ENCODE results near the gene PDE6B. TPM values are rescaled to one million over a fixed set of nuclear protein-coding genes. Genes with fewer than 3 reads are reported as not detected.

PDE6B gene
- polyA plus RNA-seq, 4 donors = 31.3 to 50.6 (median 38.7) TPM

DNA sequence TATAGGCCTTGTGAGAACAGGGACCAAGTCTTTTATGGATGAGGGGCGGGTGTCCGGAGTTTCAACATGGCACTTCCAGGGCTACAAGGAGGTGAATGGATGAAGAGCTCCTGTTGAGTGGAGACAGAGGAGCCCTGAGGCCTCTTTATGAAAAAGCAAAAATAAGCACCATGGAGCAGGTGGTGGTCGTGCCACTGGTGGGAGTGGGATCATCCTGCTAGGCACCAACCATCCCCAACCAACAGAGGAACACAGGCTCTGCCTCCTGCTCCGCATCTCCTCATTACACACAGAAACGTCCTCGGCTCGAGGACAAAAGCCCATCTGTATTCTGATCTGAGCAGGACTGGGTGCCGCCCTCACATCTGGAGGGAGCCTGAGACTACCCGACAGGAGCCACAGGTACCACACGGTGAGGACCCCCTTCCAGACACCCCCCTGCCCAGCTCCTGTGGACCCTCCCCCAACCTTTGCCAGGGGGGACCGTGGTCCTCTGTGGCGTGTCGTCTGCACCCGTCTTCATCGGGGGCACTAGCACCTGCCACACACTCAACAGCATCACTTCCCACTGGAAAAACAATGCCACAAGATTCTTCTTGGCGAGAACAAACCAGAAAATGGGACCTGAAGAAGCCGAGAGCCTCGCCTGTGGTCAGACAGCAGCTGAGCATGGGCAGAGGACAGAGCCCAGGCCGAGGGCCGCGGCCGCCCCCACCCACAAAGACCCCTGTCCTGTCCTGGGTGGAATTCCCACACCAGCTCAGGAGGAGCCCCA, 3.9 kb upstream of the PDE6B start:
- DNase-seq (ENCODE audit: low read depth in 4 of 4, low spot score in 3 of 4) = no peak

DNA sequence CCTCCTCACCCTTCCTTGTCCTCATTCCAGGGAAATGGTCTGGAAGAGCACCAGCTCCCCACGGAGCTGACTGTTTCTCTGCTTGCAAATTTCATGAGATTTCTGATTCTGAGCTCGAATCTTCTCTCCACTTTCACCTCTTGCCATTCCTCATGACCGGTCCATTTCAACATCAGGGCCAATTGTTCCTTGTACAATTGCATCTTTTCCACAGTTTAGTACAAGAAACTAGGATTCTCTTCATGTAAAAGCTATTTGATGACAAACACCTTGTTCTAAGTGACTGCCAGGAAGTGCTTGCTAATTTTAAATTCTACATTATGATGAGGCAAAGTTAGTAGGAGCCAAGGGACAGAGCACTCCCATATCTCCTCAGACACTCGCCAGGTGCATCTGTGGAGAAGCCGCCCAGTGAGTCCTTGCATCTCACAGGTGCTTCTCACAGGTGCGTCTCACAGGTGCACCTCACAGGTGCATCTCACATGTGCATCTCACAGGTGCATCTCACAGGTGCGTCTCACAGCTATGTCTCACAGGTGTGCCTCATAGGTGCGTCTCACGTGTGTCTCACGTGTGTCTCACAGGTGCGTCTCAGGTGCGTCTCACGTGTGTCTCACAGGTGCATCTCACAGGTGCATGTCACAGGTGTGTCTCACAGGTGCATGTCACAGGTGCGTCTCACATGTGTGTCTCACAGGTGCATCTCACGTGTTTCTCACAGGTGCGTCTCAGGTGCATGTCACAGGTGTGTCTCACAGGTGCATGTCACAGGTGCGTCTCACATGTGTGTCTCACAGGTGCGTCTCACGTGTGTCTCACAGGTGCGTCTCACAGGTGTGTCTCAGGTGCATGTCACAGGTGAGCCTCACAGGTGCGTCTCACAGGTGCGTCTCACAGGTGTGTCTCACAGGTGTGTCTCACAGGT, 3.0 kb upstream of the PDE6B start:
- DNase-seq (ENCODE audit: low read depth in 4 of 4, low spot score in 3 of 4) = no peak

DNA sequence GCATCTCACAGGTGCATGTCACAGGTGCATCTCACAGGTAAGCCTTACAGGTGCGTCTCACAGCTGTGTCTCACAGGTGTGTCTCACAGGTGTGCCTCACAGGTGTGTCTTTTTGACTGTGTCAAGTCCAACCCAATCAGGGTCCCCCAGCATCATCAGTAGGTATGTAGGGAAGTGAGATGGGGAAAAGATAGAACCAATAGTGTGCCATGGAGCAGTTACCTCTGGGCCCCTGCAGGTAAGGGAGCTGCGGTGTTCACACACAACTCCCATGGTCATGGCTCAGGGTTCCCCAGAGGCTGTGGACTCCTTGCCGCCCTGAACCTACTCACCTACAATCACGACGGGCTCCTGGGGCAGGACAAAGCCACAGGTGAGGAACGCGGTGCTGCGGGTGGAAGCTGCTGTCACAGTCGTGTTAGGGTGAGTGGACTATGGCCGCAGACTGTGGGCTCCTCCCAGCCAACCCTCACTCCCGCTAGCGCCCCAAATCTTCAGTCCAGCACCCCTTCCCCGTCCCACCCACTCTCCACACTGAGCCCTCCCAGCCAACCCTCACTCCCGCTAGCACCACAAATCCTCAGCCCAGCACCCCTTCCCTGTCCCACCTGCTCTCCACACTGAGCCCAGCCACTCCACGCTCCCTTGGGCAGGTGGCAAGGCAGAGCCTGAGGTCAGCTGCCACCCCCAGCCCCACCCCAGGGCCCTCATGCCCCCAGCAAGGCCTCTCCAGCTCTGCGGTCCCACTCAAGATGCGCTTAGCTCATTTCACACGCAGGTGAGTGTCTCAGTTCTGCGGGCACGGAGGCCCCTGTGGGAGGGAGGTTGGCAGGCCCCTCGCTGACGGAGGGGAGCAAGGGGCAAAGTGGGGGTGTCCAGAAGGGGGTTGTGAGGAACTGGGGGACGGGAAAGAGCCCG, 2.1 kb upstream of the PDE6B start:
- no peak for DNase-seq (ENCODE audit: low read depth in 4 of 4, low spot score in 3 of 4)

DNA sequence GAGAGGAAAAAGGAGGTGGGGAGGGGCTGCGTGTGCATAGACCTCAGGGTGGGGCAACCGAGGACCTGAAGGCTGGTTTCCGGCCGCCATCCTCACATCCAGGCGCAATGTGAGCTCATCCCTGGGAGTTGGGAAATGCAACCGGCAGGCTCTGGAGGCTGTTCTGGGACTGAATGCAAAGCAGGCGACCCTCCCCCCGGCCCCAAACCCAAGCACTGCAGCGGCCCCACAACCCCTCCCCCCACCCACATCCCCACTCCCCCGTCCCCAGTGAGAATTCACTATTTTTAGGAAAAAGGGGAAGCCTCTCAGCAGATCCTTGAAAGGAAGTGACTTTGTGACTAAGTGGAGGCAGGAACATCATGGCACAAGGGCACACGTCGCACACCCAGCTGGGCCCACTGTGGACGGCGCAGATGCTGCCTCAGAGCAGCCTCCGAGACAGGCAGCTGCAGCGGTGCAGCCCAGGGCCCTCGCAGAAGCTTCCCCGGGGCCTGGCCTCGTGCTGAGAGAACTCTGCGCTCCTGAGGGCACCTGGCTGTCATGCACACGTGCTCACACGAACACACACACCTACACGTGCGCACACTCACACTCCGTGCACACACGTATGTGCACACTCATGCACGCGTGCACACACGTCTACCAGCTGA, 1.3 kb upstream of the PDE6B start:
- no peak for DNase-seq (ENCODE audit: low read depth in 4 of 4, low spot score in 3 of 4)

DNA sequence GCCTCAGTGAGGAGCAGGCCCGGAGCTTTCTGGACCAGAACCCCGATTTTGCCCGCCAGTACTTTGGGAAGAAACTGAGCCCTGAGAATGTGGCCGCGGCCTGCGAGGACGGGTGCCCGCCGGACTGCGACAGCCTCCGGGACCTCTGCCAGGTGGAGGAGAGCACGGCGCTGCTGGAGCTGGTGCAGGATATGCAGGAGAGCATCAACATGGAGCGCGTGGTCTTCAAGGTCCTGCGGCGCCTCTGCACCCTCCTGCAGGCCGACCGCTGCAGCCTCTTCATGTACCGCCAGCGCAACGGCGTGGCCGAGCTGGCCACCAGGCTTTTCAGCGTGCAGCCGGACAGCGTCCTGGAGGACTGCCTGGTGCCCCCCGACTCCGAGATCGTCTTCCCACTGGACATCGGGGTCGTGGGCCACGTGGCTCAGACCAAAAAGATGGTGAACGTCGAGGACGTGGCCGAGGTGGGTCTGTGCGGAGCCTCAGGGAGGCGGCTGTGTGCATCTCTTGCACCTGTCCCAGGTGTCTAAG, 323 bp downstream of the PDE6B start:
- no peak for DNase-seq (ENCODE audit: low read depth in 4 of 4, low spot score in 3 of 4)

DNA sequence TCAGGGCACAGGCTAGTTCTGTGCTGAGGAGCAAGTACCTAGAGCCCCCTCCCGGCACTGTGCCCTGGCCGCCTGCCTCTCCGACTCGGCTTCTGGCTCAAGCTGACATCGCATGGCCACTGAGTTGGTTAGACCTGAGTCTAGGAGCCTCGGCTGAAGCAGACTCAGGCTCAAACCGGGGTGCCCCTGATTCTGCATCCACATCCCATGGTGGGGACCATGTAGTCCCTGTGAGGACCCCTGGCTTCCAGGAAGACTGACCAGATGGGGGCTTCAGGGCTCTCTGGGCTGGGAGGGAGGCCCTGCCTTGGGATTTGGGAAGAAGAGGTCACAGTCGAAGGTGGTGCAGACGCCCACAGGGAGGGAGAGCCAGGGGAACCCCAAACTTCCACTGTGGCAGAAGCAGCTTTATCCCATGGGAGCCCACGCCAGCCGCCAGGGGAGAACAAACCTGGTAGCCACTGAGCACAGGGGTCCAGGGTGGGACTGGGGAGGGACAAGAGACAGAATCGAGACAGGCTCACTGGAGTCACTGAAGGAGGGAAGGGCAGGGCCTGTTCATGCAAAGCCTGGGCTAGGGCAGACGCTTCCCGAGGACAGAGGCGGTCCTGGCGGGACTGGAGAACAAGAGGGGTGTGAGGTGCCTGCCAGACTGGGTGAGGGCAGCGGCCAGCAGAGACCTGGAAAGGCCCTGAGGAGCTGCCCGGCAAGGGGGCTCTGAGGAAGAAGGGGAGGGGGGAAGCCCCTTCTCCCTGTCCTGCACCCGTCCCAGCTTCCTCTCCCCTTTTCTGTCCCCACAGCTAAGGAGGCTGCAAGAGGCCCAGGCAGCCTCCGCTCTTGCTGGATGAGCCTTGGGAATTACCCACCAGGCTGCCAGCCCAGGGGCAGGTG, 1.1 kb downstream of the PDE6B start:
- no peak for DNase-seq (ENCODE audit: low read depth in 4 of 4, low spot score in 3 of 4)

DNA sequence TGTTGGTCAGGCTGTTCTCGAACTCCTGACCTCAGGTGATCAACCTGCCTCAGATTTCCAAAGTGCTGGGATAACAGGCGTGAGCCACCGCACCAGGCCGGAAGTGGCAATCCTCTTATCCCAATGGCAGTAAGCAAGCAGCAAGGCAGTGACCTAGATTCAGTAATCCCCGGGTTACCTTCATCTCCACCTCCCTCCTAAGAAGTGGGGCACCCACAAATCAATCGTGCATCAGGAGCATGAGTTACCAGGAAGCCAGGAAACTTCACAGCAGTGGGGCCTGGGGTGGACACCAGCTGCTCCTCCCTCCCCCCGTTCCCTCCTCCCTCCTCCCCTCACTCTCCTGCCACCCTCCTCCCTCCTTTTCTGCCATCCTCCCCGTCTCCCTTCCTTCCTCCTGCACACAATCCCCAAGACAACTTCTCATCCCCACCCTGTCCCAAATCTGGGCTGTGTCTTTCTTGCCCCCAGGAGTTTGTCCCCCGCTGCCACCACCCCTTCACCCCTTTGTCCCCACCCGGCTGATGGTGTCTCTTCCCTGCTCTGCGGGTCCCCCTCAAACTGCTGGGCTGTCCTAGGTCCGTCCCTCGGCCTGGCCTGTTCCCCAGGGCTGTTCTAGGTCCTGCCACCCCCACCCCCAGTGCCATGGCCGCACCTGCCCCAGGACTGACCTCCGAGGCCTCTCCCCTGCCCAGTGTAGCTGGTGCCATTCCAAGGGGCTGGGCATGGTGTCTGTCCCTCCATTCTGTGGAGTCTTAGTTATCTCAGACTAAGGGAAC, 2.2 kb downstream of the PDE6B start:
- DNase-seq (ENCODE audit: low read depth in 4 of 4, low spot score in 3 of 4) = no peak

DNA sequence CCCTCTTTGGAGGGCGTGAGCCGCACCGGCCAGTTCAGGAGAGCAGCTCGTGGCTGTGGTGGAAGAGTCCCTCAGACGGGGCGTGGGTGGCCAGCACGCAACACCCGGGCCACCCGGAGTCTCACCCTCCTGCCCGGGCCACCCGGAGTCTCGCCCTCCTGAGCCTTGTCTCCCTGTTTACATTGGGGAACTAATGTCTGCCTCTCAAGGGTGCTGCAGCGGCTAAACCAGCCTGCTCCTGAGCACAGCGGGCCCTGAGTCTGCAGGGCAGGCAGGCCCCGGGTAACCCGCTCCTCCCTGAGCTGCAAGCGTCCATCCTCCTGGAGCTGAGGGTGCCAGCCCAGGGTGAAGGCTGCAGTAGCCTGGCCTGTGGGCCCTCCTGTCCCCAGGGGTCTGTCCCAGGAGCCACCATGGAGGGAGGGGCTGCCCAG, 3.0 kb downstream of the PDE6B start:
- no peak for DNase-seq (ENCODE audit: low read depth in 4 of 4, low spot score in 3 of 4)

DNA sequence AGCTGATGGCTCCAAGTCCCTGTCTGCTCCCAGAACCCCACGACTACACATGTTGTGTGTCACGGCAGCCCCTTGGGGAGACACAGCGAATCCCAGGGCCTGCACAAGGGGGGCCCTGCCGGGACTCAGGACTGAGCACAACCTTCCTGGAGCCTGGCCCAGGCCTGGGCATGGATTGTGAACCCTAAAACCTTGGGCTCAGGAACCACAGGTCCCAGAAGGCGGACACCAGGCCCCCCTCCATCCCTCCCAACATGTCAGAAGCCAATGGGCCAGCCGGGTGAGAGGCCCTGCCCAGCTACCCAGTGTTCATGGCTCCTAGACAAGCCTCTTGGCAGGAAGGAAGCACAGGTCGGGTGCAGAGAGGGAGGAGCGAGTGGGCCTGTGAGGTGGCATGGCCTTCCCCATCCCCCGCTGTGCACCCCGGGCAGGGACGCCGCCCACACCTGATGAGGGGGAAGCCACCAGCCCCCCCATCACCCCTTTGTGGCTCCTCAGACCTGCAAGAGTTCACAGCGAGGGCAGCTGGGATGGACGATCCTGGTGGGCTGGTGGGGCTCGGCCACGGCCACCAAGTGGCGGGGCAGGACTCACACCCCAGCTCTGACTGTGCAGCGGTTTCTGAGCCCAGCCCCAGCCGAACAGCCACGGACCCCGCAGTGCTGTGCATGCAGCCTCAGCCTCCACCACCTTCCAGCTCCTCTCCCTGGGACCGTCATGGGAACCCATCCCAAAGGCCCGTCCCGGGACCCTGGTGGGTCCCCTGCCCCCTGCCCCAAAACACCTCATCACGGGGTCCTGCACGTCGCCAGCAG, 3.7 kb downstream of the PDE6B start:
- no peak for DNase-seq (ENCODE audit: low read depth in 4 of 4, low spot score in 3 of 4)

DNA sequence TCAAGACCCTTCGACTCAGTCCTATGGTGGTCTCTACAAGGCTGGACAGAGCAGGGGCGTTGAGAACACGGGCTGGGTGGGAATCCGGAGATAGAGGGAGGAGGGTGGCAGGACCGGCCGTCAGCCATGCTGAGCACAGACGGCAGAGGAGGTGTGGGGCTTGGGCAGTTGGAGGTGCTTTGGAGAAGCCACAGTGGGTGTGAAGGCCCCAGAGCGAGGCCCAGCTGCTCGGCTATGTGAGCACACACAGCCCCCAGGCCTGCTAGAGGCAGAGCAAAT, 4.2 kb downstream of the PDE6B start:
- DNase-seq (ENCODE audit: low read depth in 4 of 4, low spot score in 3 of 4) = no peak

DNA sequence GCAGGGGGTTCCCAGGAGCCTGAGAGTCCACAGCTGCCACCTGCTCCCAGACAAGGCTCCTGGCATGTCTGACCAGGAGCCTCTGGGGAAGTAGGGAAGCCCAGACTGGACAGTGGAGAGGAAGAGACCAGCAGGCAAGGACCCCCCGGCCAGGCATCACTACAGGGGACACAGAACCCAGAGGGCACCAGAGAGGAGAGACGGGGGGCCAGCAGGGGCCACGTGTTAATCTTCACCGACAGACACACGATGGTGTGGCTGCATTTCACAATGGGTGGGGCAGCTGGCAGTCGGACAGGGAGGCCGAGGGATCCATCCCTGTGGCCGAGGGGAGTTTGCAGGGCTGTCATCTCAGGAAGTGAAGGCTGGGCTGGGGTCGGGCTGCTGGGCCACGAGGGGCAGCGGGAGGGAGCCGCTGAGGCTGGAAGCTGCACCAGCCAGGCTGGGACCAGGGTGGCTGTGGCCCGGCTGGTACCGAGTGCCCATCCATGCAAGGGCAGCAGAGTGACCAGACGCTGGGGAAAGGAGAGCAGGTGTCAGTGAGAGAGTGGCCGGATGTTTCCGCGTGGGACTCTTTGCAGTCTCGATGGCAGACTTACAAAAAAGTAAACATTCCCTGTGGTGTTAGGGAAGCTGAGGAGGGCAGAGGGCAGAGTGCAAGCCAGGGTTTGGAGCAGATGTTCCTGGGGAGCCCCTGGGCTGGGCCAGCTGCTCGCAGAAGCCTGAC, 4.7 kb downstream of the PDE6B start:
- no peak for DNase-seq (ENCODE audit: low read depth in 4 of 4, low spot score in 3 of 4)

DNA sequence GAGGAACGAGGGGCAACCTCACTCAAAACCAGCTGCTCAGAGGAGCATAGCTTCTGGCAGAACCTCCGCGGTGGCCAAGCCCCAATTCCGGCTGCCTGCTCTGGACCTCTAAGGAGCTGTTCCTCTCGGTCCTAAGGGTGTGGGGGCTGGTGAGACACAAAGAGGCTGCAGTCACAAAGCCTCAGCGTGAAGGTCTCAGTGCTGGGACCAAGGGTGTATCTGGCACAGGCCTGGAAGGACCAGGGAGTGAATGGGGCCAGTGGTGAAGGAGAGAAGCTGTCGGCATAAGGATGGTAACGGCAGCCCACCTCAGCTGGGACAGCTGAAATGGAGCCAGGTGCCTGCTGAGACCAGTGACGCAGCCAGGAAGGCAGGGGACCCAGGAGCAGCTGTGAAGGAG, 5.3 kb downstream of the PDE6B start:
- no peak for DNase-seq (ENCODE audit: low read depth in 4 of 4, low spot score in 3 of 4)

DNA sequence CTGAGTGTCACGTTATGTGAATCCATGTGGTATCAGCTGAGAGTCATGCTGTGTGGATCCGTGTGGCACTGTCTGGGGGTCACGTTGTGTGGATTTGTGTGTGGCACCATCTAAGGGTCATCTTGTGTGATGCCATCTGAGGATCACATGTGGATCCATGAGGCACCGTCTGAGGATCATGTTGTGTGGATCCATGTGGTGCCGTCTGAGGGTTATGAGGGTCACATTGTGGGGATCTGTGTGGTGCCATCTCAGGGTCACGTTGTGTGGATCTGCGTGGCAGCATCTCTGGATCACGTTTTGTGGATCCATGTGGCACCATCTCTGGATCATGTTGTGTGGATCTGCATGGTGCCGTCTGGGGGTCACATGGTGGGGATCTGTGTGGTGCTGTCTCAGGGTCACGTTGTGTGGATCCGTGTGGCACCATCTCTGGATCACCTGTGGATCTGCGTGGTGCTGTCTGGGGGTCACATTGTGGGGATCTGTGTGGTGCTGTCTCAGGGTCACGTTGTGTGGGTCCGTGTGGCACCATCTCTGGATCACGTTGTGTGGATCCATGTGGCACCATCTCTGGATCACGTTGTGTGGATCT, 6.9 kb downstream of the PDE6B start:
- no peak for DNase-seq (ENCODE audit: low read depth in 4 of 4, low spot score in 3 of 4)

DNA sequence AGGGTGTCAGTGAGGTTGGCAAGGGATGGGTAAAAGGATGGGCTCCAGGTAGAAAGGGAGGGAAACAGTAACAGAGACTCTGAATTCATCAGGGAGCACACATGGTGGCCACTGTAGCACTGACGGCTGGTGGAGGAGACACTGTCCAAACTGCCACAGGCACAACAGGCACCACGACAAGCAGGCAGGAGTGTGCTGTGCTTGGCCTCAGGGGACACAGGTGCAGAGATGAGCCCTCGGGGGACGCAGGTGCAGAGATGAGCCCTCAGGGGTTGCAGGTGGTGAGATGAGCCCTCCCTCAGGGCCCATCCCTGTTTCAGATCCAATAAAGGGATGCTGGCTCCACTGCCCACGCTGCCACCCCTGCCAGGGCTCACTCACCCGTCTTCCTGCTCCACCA, 7.6 kb downstream of the PDE6B start:
- no peak for DNase-seq (ENCODE audit: low read depth in 4 of 4, low spot score in 3 of 4)

DNA sequence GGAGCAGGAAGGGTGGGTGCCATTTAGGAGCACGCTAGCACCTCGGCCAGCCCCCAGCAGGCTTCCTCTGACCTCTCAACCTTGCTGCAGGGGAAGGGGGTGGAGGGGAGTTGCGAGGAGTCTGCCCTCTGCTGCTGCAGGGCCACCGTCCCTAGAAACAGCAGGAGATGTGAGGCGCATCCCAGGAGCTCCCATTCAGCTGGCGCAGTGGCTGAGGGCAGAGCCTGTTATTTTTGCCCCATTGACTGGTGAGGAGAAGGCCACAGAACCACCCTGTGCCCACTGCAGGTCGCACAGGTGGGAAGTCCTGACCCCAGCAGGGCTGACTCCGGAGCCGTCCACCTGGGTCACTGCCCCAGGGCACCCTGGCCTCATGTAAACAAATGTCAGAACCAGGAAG, 8.0 kb downstream of the PDE6B start:
- DNase-seq (ENCODE audit: low read depth in 4 of 4, low spot score in 3 of 4) = no peak

DNA sequence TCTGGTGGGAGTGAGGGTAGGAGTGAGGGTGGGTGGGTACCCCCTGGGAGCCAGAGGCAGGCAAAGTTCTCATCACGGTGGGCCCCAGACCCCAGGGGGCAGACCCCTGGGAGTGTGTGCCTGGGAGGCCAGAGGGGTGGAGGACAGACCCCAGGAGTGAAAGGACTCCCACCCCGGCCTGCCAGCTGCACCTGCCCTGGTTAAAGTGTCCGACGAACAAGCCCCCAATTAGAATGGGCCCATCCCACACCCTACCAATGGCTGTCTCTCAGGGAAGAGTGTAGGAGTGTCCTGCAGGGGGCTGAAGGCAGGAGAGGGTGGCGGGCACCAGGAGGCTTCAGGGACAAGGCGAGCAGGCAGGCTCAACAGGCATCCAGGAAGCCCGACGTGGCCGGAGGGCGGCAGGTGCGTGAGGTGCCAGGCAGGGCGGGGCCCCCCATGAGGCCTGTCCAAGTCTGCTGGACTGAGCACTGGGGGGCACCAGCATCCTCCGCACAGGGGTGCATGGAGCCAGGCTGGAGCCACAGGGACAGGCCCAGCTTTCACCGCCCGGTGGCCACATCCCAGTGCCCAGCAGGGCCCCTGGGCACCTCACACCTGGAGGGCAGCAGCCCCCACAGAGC, 8.7 kb downstream of the PDE6B start:
- DNase-seq (ENCODE audit: low read depth in 4 of 4, low spot score in 3 of 4) = no peak
